Measurements from ENCODE around the gene LMAN1L.

LMAN1L gene

DNA sequence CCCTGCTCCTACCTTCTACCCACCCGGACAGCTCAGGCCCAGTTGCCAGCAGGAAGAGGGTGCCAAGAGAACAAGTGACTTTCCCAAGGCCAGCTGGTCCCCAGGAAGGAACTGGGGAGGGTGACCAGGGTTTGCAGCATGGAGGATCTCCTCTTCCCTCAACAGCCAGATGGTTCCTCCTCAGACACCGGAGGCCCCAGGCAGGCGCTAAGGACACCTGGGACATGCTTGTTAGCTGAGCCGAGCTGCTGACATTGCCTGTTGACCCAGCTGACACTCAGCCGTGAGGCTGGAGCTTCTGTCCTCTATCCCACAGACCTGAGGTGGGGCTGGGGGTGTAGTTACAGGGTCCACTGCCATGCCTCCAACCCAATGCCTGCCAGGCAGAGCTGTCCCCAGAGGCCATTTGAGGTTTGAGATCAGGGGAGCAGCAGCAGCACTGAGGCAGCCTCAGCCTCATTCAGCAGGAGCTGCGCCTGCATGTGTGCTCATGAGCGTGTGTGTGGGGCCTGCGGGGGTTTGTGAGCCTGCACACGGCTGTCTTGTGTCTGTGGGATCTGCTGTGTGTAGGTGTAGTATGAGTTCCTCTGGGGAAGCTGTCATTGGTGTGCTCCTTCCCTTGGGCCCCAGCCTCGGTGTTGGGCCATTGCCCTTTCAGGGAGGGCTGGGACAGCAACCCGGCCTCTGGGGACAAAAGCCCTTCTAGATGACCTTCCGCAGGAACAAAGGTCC lies 20.9 kb downstream of the LMAN1L start:
- TF ChIP-seq, protein P1, sequence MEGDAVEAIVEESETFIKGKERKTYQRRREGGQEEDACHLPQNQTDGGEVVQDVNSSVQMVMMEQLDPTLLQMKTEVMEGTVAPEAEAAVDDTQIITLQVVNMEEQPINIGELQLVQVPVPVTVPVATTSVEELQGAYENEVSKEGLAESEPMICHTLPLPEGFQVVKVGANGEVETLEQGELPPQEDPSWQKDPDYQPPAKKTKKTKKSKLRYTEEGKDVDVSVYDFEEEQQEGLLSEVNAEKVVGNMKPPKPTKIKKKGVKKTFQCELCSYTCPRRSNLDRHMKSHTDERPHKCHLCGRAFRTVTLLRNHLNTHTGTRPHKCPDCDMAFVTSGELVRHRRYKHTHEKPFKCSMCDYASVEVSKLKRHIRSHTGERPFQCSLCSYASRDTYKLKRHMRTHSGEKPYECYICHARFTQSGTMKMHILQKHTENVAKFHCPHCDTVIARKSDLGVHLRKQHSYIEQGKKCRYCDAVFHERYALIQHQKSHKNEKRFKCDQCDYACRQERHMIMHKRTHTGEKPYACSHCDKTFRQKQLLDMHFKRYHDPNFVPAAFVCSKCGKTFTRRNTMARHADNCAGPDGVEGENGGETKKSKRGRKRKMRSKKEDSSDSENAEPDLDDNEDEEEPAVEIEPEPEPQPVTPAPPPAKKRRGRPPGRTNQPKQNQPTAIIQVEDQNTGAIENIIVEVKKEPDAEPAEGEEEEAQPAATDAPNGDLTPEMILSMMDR (IDR thresholded peaks at IDR 0.05; ENCODE audit: control insufficient read depth, insufficient read depth, low read depth, low read length, missing control alignments) = no peak
- no peak overlapping the region for H3K4me3 ChIP-seq (ENCODE audit: control insufficient read depth, low read depth, low read length)
- DNase-seq (ENCODE audit: low read depth) = no peak

DNA sequence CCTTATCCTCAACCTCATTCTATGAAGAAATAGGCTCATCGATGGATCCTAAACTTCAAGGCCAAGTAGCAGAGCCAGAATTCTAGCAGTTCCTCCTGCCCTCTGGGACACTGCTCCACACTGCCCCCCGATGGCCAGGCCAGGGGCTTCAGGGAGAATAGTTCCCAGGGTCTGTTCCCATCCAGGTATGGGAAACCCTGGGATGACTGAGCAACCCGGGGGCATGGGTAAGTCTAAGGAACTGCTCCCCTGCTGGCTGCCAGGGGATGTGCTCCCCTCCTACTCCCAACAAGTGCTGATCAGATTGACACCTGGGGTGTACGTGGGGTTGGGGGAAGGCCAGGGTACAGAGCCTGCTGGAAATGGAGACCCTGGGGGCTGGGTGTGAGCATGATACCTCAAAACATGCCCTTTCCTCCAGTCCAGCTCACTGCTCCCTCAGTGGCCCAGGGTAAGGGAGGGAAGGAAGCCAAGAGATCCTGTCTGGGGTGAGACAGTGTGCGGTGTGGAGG lies 22.7 kb downstream of the LMAN1L start:
- TF ChIP-seq, protein P1 (IDR thresholded peaks at IDR 0.05; ENCODE audit: control insufficient read depth, insufficient read depth, low read depth, low read length, missing control alignments) = peak; percentile 85

DNA sequence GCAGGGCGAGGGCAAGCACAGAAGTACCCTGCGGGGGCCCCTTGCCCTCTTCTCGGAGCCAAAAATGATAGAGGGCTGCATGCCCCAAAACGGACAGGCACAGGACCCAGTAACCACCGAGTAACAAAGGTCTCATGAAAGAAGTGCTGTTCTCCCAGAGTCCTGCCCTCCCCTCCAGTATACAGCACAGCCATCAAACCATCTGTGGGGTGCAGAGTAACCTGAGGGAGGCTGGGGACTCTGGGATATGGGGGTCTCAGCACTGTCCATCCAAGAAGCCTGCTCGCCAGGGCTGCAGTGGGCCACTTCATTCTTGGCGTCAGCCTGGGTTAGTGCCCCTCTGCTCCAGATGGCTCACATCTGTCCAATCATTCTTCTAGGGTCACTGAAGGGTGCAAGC lies 24.2 kb downstream of the LMAN1L start:
- H3K4me3 ChIP-seq (ENCODE audit: control insufficient read depth, low read depth, low read length) = no peak overlapping the region
- TF ChIP-seq, protein P1 (IDR thresholded peaks at IDR 0.05; ENCODE audit: control insufficient read depth, insufficient read depth, low read depth, low read length, missing control alignments) = no peak
- no peak for DNase-seq (ENCODE audit: low read depth)

More for the DNA sequence above, 22.7 kb downstream of the LMAN1L start:
- H3K4me3 ChIP-seq (ENCODE audit: control insufficient read depth, low read depth, low read length) = no peak overlapping the region
- no peak for DNase-seq (ENCODE audit: low read depth)

DNA sequence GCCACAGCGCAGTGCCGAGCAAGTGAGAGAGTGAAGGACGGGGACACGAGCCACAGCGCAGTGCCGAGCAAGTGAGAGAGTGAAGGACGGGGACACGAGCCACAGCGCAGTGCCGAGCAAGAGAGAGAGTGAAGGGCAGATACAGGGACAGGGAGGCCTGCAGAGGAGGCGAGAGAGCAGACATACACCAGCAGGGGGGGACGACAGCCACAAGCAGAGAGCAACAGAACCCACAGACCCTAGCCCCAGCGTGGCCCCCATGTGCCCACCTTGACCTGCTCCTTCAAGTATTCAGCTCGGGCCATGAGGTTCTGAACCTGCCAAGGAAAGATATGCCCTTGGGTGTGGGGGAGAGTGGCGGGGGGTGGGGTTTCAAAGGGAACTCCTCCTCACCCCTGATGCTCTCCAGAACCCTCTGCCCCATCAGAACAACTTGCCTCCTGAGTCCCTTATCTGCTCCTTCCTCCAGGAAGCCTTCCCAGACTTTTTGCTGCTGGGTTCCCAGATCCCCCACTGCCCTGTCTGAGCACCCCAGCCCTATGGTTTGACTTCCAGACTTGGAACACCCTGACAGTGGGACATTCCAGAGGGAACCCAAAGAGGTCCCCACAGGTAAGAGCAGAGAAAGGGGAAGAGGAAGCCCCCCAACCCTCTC lies 25.0 kb downstream of the LMAN1L start:
- DNase-seq (ENCODE audit: low read depth) = no peak
- no peak overlapping the region for H3K4me3 ChIP-seq (ENCODE audit: control insufficient read depth, low read depth, low read length)
- TF ChIP-seq, protein P1 (IDR thresholded peaks at IDR 0.05; ENCODE audit: control insufficient read depth, insufficient read depth, low read depth, low read length, missing control alignments) = no peak

DNA sequence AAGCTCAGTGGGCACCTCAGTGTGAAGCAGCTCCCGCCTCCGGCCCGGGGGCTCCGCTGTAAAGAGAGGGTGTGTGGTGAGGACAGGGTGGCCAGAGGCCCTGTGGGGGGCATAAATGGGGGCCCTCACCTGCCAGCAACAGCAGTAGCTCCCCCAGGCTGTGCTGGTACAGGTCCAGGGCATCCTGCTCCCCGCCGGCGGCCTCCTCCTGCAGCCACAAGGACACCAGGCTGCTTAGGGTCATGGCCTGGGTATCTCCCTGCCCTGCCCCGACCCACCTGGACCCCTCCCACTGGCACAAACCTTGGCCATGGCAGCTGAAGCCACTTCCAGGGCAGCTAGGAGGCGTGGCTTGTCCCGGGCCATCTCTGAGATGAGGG lies 25.5 kb downstream of the LMAN1L start:
- no peak overlapping the region for H3K4me3 ChIP-seq (ENCODE audit: control insufficient read depth, low read depth, low read length)
- no peak for DNase-seq (ENCODE audit: low read depth)
- TF ChIP-seq, protein P1 (IDR thresholded peaks at IDR 0.05; ENCODE audit: control insufficient read depth, insufficient read depth, low read depth, low read length, missing control alignments) = no peak

DNA sequence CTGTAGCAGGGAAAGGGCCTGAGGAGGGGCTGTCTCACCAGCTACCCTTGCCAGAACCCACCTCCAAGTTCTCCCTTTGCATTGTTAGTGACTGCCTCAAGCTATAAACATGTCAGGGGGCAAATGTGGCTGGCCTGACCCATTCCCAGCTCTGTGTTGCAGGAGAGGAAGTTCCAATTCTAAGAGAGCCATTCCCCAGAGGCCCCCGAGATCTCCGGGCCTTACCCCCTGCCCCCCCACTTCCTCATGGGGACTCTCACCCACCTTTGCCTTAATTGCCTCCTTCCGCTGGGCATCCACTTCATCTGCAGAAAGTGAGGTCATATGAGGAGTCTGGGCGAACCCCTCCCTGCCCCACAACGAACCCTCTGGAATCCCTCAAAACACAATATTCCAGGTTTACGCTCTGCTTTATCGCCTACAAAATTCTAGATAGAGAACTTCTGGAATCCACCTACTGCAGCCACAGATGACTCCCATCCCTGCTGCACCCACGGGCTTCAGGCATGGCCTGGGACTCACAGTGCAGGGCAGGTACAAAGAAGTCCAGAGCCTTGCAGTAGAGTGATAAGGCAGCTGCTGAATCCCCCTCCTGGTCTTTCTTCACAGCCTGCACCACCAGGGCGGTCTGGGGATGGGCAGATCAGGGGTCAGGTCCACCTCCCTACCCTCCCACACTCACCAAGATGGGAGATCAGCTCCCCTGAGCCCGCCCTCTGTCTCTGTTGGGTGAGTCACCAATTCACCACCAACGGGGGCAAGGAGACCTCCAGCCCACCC lies 26.3 kb downstream of the LMAN1L start:
- H3K4me3 ChIP-seq (ENCODE audit: control insufficient read depth, low read depth, low read length) = no peak overlapping the region
- TF ChIP-seq, protein P1 (IDR thresholded peaks at IDR 0.05; ENCODE audit: control insufficient read depth, insufficient read depth, low read depth, low read length, missing control alignments) = no peak
- DNase-seq (ENCODE audit: low read depth) = no peak
